ENCODE measurements around the gene SMIM8. TPM values are rescaled to one million over a fixed set of nuclear protein-coding genes. Genes with fewer than 3 reads are reported as not detected.

Gene SMIM8, protein sequence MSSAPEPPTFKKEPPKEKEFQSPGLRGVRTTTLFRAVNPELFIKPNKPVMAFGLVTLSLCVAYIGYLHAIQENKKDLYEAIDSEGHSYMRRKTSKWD
- total RNA-seq: 10 to 100 TPM in 1 of 4 donors, 1 to 10 TPM in 3; 4.4 to 13.6 (median 5.9) TPM

DNA sequence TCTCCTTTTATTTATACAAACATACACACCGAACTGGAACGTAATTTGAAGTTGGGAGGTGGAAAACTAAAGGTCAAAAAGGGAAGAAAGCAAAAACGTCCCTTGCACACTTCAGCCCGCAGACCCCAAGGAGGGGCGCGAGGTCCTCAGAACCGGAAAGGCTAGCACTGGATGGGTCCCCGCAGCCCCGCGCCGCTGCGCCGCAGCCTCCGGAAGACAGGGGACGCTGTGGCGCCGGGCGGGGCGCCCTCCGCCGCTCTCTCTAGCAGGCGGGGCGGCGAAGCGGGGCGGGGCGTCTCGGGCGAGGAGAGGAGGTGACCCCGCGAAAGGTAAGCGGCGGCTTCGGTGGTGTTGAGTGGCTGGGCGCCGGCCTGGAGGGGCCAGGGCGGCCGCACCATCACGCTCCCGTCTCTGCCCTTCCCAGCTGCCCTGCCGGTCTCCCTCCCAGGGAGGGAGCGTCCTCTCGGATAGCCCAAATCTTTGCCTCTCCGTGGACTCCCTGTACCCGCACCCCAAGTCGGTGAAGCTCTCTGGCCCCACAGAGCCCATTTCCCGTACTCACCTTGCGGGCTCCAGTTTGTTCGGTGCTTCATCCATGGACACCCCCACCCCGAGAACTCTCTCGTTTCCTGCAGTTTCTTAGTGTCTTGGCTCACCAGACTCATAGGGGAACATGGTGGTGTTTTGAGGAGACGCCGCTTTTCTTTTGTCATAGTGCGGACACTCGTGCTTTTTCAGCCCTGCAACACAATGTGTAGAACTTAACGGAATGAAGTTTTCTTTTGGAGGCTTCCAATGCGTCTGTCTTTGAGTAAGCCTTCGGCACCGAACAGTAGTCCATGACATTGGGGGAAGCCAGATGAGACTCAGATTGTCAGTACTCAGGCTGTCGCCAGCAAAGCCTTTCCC lies at the start of gene SMIM8:
TSS of gene SMIM8 (plus strand) at position 285 of the 909 bp plus-strand sequence. CDS start 14,444 bp downstream, outside the sequence.
- TF ChIP-seq, protein P1, sequence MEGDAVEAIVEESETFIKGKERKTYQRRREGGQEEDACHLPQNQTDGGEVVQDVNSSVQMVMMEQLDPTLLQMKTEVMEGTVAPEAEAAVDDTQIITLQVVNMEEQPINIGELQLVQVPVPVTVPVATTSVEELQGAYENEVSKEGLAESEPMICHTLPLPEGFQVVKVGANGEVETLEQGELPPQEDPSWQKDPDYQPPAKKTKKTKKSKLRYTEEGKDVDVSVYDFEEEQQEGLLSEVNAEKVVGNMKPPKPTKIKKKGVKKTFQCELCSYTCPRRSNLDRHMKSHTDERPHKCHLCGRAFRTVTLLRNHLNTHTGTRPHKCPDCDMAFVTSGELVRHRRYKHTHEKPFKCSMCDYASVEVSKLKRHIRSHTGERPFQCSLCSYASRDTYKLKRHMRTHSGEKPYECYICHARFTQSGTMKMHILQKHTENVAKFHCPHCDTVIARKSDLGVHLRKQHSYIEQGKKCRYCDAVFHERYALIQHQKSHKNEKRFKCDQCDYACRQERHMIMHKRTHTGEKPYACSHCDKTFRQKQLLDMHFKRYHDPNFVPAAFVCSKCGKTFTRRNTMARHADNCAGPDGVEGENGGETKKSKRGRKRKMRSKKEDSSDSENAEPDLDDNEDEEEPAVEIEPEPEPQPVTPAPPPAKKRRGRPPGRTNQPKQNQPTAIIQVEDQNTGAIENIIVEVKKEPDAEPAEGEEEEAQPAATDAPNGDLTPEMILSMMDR (IDR thresholded peaks at IDR 0.05): peak in 1 of 3 donors; percentile 80
- DNase-seq (ENCODE audit: low spot score): peak; percentile 61

DNA sequence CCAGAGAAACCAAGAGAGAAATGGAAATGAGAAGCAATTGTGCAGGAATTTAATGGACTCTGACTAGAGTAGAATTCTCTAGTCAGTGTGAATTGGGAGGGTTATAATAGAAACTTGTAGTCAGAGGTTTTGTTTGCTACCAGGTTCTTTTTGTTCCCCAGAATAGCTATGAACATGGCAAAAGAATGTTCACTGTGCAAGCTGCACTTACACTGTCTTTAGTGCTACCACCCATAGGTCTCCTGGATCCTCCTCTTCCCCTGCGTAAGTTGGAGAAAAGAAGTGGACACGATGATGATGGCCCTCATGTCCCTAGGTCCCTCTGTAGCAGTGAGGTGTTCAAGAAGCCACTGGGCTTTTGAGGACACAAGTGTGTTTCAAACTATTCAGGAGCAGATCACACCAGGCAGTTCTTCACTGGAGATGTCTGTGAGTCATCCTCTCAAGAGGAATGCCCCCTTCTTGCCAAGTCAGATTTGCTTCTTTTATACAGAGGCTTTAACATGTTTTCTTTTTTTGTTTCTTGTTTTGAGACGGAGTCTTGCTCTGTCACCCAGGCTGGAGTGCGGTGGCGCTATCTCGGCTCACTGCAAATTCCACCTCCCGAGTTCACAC lies 47.6 kb upstream of the SMIM8 start:
- ATAC-seq (ENCODE audit: low FRiP score): peak; percentile 51

More for the DNA sequence above, at the start of gene SMIM8:
- peak; percentile 100 for ATAC-seq (ENCODE audit: low FRiP score)

DNA sequence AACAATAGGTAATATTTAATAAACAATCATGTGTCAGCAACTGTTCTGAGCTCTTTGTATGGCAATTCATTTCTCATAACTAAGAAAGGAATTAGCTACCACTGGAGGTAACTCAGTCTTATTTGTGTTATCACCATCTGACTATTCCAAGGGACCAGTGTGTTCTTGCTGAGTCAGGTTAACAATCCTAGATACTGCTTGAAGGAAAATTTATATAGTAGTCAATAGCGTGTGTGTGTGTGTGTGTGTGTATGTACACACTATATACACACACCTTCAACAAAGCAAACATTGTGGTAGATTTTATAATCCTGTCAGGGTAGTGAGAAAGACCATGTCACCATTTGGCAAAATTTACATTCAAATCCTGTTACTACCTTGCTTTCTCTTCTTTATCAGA lies 45.8 kb upstream of the SMIM8 start:
- ATAC-seq (ENCODE audit: low FRiP score): no peak
- TF ChIP-seq, protein P1 (IDR thresholded peaks at IDR 0.05): no peak
- DNase-seq (ENCODE audit: low spot score): no peak

More for the DNA sequence above, 47.6 kb upstream of the SMIM8 start:
- DNase-seq (ENCODE audit: low spot score): no peak
- TF ChIP-seq, protein P1 (IDR thresholded peaks at IDR 0.05): no peak

DNA sequence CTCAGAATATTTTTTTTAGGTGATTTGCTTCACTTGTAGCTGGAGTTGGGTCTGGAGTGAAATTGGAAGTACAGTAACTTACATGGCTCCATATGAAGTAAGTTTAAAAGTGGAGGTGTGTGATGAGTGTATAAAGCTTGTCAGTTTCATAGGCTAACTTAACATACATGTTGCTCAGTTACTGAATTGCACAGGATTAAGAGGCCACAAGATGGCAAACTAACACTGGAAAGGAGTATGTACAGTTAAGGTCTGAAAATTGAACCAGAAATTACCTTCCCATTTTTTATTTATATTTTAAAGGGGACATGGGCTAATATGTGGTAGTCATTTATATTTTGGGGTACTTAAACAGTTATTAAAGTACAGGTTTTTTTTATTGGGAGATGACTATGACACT lies 45.3 kb upstream of the SMIM8 start:
- DNase-seq (ENCODE audit: low spot score): no peak
- TF ChIP-seq, protein P1 (IDR thresholded peaks at IDR 0.05): no peak
- ATAC-seq (ENCODE audit: low FRiP score): no peak

DNA sequence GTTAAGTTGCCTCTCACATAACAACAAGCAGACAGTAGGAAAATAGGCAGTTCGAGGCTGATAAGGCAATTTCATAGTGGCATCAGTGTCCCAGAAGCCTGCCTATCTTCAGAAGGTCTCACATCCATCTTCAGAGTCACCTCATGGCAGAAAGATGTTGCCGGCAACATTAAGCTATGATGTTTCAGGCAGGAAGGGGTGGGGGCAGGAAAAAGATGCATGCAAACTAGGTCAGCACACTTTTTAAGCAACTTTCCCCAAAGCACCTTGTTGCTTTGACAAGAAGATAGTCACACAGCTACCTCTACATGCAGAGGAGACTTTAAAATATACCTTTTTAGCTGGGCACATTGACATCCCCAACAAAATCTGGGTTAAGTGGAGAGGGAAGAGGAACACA lies 43.2 kb upstream of the SMIM8 start:
- TF ChIP-seq, protein P1 (IDR thresholded peaks at IDR 0.05): no peak
- ATAC-seq (ENCODE audit: low FRiP score): no peak

DNA sequence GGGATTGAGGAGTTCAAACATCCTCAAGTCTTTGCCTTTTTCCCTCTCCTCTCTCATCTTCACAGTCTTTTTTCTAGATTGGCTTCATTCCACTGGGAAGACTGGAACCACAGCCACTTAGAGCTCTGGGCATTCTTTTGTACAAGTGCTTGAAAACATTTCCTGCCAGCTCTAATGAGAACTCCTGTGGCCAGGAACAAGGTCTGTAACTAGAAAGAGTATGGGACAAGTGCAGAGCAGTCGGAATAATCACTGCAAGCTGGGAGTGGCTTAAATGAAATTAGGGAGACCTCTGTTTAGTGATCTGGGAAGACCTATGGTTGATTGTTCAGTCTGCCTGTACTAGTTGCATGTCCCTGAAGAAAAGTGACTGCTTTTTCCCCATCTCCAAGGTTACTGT lies 41.0 kb upstream of the SMIM8 start:
- ATAC-seq (ENCODE audit: low FRiP score): no peak
- no peak for DNase-seq (ENCODE audit: low spot score)
- TF ChIP-seq, protein P1 (IDR thresholded peaks at IDR 0.05): no peak

More for the DNA sequence above, 43.2 kb upstream of the SMIM8 start:
- DNase-seq (ENCODE audit: low spot score): no peak
